H1 (cell line): ENCODE data around the gene WDR33. TPM values are rescaled to one million over a fixed set of nuclear protein-coding genes. Genes with fewer than 3 reads are reported as not detected.

Experiments used
- CTCF ChIA-PET: fragments of 300-600 bp; sonication (Branson Sonifier 250); formaldehyde crosslinking; loops from one replicate; lab custom pipeline; 2021; ENCODE audit not compliant: partially characterized antibody; lab: Charles Lee
- POLR2A ChIA-PET: fragments of 300-600 bp; sonication (Branson Sonifier 250); formaldehyde crosslinking; loops from one replicate; lab custom pipeline; 2021; ENCODE audit warnings: inconsistent platforms; ENCODE audit not compliant: partially characterized antibody; lab: Charles Lee
- DNase-seq, 2 experiments: peaks; one replicate each; pipeline versions ENCODE4 v3.0.0 to v3.0.0-alpha.2; 2010 to 2022; ENCODE audit warnings: low spot score in 2 of 2, low read depth in 1 of 2, mixed read lengths in 1 of 2
- FAIRE-seq: peaks from 2 replicates; lab custom pipeline; 2011; peaks lifted over from hg19 to GRCh38; lab: Jason Lieb, UNC
- H2AFZ ChIP-seq: 2 replicates; pipeline ENCODE4 v1.8.1; 2012; ENCODE audit warnings: low read length, inconsistent platforms
- H2AK5ac ChIP-seq: 2 replicates; pipeline ENCODE4 v1.6.1; 2013; ENCODE audit warnings: low read depth, low read length
- H2BK120ac ChIP-seq: replicated peaks from 2 replicates; pipeline ENCODE3; 2013; ENCODE audit warnings: low read depth, low read length, inconsistent platforms
- H2BK12ac ChIP-seq: 2 replicates; pipeline ENCODE4 v1.6.1; 2013; ENCODE audit warnings: low read depth, low read length
- H2BK15ac ChIP-seq: 2 replicates; pipeline ENCODE4 v1.6.1; 2013; ENCODE audit warnings: low read length
- H2BK20ac ChIP-seq: 2 replicates; pipeline ENCODE4 v1.6.1; 2013; ENCODE audit warnings: low read length
- H2BK5ac ChIP-seq: 2 replicates; pipeline ENCODE4 v1.6.1; 2013; ENCODE audit warnings: low read depth, low read length
- H3K14ac ChIP-seq: 2 replicates; pipeline ENCODE4 v1.6.1; 2013; ENCODE audit warnings: inconsistent platforms; ENCODE audit not compliant: insufficient read length
- H3K18ac ChIP-seq: 2 replicates; pipeline ENCODE4 v1.6.1; 2013; ENCODE audit warnings: low read length; ENCODE audit errors: extremely low read depth
- H3K23ac ChIP-seq: 2 replicates; pipeline ENCODE4 v1.6.1; 2013; ENCODE audit warnings: inconsistent platforms; ENCODE audit not compliant: insufficient read length
- H3K23me2 ChIP-seq: 2 replicates; pipeline ENCODE4 v1.6.1; 2013; ENCODE audit warnings: low read depth, low read length
- H3K27ac ChIP-seq: 2 replicates; pipeline ENCODE4 v1.6.1; 2011; ENCODE audit warnings: low read depth, low read length, inconsistent platforms
- H3K27me3 ChIP-seq, 4 experiments: replicated peaks in 1 of 4; 1 replicate in 1 of 4; 2 replicates in 3 of 4; pipeline versions ENCODE4 v1.6.1 to v1.8.1; 2011 to 2013; ENCODE audit warnings: low read length in 3 of 4, mild to moderate bottlenecking in 3 of 4, inconsistent platforms in 2 of 4, mixed read lengths in 2 of 4, moderate library complexity in 1 of 4; ENCODE audit not compliant: control insufficient read depth in 3 of 4, insufficient read depth in 3 of 4; ENCODE audit errors: extremely low read depth in 1 of 4
- H3K36me3 ChIP-seq, 4 experiments: 2 replicates each; pipeline versions ENCODE4 v1.6.1 to v1.8.1; 2011 to 2013; ENCODE audit warnings: mild to moderate bottlenecking in 4 of 4, low read length in 3 of 4, moderate library complexity in 2 of 4, control low read depth in 1 of 4, inconsistent platforms in 1 of 4; ENCODE audit not compliant: insufficient read depth in 4 of 4, control insufficient read depth in 2 of 4
- H3K4ac ChIP-seq: replicated peaks from 2 replicates; pipeline ENCODE3; 2013; ENCODE audit warnings: low read length, low read depth, mixed read lengths, inconsistent platforms; ENCODE audit not compliant: insufficient read length
- H3K4me1 ChIP-seq, 4 experiments: replicated peaks in 1 of 4; 1 replicate in 1 of 4; 2 replicates in 3 of 4; pipeline versions ENCODE4 v1.6.1 to v1.8.1; 2011 to 2013; ENCODE audit warnings: low read length in 3 of 4, inconsistent platforms in 2 of 4, mixed read lengths in 1 of 4; ENCODE audit not compliant: insufficient read depth in 4 of 4, control insufficient read depth in 3 of 4
- H3K4me2 ChIP-seq, 2 experiments: 2 replicates each; pipeline versions ENCODE4 v1.6.1 to v1.8.1; 2011 to 2013; ENCODE audit warnings: low read depth in 2 of 2, low read length in 2 of 2, control low read depth in 1 of 2, inconsistent platforms in 1 of 2, mild to moderate bottlenecking in 1 of 2; ENCODE audit not compliant: insufficient read depth in 1 of 2
- H3K4me3 ChIP-seq, 4 experiments: fragments of 200-600, 300-600 bp in 1 of 4; sonication (generic), shearing (Covaris generic), sonication (Bioruptor Twin) in 1 of 4; 2 replicates each; pipeline versions ENCODE4 v1.5.1 to v1.8.1; 2011 to 2016; ENCODE audit warnings: low read length in 4 of 4, low read depth in 3 of 4, control low read depth in 2 of 4, inconsistent platforms in 2 of 4, mild to moderate bottlenecking in 2 of 4, mixed read lengths in 1 of 4, moderate library complexity in 1 of 4; ENCODE audit not compliant: insufficient read depth in 2 of 4; ENCODE audit errors: extremely low read depth in 1 of 4
- H3K56ac ChIP-seq: replicated peaks from 2 replicates; pipeline ENCODE3; 2013; ENCODE audit warnings: low read depth, mild to moderate bottlenecking, mixed read lengths, low read length, inconsistent platforms; ENCODE audit not compliant: insufficient read length
- H3K79me1 ChIP-seq: 2 replicates; pipeline ENCODE4 v1.6.1; 2013; ENCODE audit warnings: low read depth, low read length, control low read depth
- H3K79me2 ChIP-seq, 2 experiments: 2 replicates each; pipeline versions ENCODE4 v1.6.1 to v1.8.1; 2012 to 2013; ENCODE audit warnings: low read length in 2 of 2, mild to moderate bottlenecking in 2 of 2, inconsistent platforms in 1 of 2; ENCODE audit not compliant: insufficient read depth in 2 of 2, control insufficient read depth in 1 of 2
- H3K9ac ChIP-seq, 4 experiments: replicated peaks in 1 of 4; 1 replicate in 1 of 4; 2 replicates in 3 of 4; pipeline versions ENCODE4 v1.6.1 to v1.8.1; 2011 to 2013; ENCODE audit warnings: low read depth in 3 of 4, low read length in 3 of 4, control low read depth in 2 of 4, mild to moderate bottlenecking in 2 of 4, moderate library complexity in 2 of 4, inconsistent platforms in 1 of 4; ENCODE audit errors: extremely low read depth in 1 of 4
- H3K9me3 ChIP-seq, 2 experiments: 2 replicates each; pipeline versions ENCODE4 v1.6.1 to v1.8.1; 2012 to 2013; ENCODE audit warnings: mild to moderate bottlenecking in 2 of 2, moderate library complexity in 2 of 2, control low read depth in 1 of 2, inconsistent platforms in 1 of 2, low read depth in 1 of 2, low read length in 1 of 2, mixed read lengths in 1 of 2; ENCODE audit not compliant: insufficient read depth in 2 of 2
- H4K20me1 ChIP-seq, 2 experiments: replicated peaks in 1 of 2; 2 replicates each; pipeline versions ENCODE3 to v1.8.1; 2011 to 2013; ENCODE audit warnings: inconsistent platforms in 2 of 2, low read length in 2 of 2, mild to moderate bottlenecking in 1 of 2; ENCODE audit not compliant: insufficient read depth in 2 of 2, control insufficient read depth in 1 of 2
- H4K5ac ChIP-seq: 2 replicates; pipeline ENCODE4 v1.6.1; 2013; ENCODE audit warnings: low read length, low read depth, mixed read lengths, inconsistent platforms; ENCODE audit not compliant: insufficient read length
- H4K8ac ChIP-seq: 2 replicates; pipeline ENCODE4 v1.8.0; 2013; ENCODE audit warnings: mild to moderate bottlenecking, moderate library complexity, low read length, inconsistent platforms; ENCODE audit not compliant: insufficient read depth; ENCODE audit errors: extremely low read depth
- H4K91ac ChIP-seq: replicated peaks from 2 replicates; pipeline ENCODE3; 2013; ENCODE audit warnings: low read length, mixed read lengths, inconsistent platforms; ENCODE audit not compliant: insufficient read length
- CHD1 ChIP-seq: IDR thresholded peaks from 2 replicates; pipeline ENCODE4 v1.6.1; 2012; ENCODE audit warnings: low read depth, low read length, improper control_type of control experiment
- SIX5 ChIP-seq: IDR thresholded peaks from 2 replicates; pipeline ENCODE4 v1.6.1; 2011; ENCODE audit warnings: mild to moderate bottlenecking, low read depth, low read length
- WGBS, 2 experiments: shearing (Covaris generic) in 1 of 2; methylation state at CpG; one replicate each; pipeline versions ENCODE4 v1.1.6 to v1.1.7; 2013 to 2015; ENCODE audit warnings: low lambda C conversion rate in 2 of 2, mixed read lengths in 2 of 2, inconsistent platforms in 1 of 2, low coverage in 1 of 2, missing lambda C conversion rate in 1 of 2; ENCODE audit not compliant: insufficient replicate concordance in 2 of 2, insufficient coverage in 1 of 2, insufficient read length in 1 of 2; ENCODE audit errors: extremely low coverage in 1 of 2, missing lambda C conversion rate in 1 of 2; 5-methylcytosine and 5-hydroxymethylcytosine counted together
- polyA plus RNA-seq, 7 experiments: library from polyadenylated mRNA; depleted of rRNA in 3 of 7; stranded (reverse) in 5 of 7; unstranded in 2 of 7; fragments of >200 nt in 5 of 7; fragments of 200-250 nt in 2 of 7; gene quantifications; 1 replicate in 5 of 7; 2 replicates in 1 of 7; 4 replicates in 1 of 7; pipeline versions ENCODE4 v1.2.1 to v1.2.3, GENCODE V29; 2011 to 2013; ENCODE audit warnings: missing spikeins in 2 of 7, mixed read lengths in 2 of 7
- total RNA-seq: library from RNA; stranded (reverse); fragmentation: NEBNext Ultra II Directional; extraction: Animal tissue kit (Norgen Biotek cat#: 25700); gene quantifications from 2 replicates; pipeline ENCODE4 v1.2.1, GENCODE V29; 2021

WDR33 gene
- total and polyA plus RNA-seq, 2 of the 8 experiments (the other 6 are each of a cell fraction or from before 2014, with no cell fraction given): 18.1 to 82.7 TPM

DNA sequence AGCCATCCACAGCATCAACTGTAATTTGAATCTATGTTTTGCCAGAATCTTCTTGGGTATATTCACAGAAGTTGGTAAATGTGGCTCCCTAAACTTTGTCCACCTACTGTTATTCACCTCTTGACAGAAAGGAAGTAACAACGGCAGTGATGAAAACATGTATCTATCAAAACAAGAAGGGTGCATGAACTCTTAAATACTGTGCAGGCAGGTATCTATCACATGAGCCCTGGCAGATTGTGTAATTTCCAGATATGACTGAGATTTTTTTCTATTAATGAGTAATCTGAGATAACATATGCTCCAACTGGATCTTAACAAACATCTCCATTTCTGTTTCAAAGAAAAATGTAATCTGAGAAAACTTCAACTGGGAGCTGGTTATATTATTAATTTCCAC, 73.1 kb downstream of the WDR33 start:
- Histone ChIP-seq H2AFZ (no peak overlapping the region), H3K9ac (no peak overlapping the region), H2BK12ac (no peak overlapping the region), H3K36me3 (peaks cover 0 to 10% (median 4%) of the 10 kb centered on the region in 4 experiments; a peak in 3 of 8 replicates), H3K79me1 (no peaks in the 10 kb centered on the region), H3K9me3 (no peaks in the 10 kb centered on the region), H3K23ac (no peak overlapping the region), H3K56ac (no peak overlapping the region), H2BK15ac (no peak overlapping the region), H3K4me1 (no peaks in the 10 kb centered on the region), H2BK120ac (no peak overlapping the region), H3K27ac (no peak overlapping the region), H4K8ac (no peak overlapping the region), H4K5ac (no peak overlapping the region), H3K23me2 (no peaks in the 10 kb centered on the region), H3K4ac (no peak overlapping the region), H3K4me2 (no peak overlapping the region), H4K20me1 (peaks cover 3 to 4% of the 10 kb centered on the region in 2 experiments), H3K79me2 (no peaks in the 10 kb centered on the region), H3K18ac (no peak overlapping the region), H3K27me3 (no peaks in the 10 kb centered on the region), H3K4me3 (no peak overlapping the region), H4K91ac (no peak overlapping the region), H2BK20ac (no peak overlapping the region), H3K14ac (no peak overlapping the region), H2AK5ac (no peak overlapping the region), H2BK5ac (no peak overlapping the region)
- FAIRE-seq (no peak), DNase-seq (no peak)
- TF ChIP-seq SIX5 (no peak), CHD1 (no peak)
- ChIA-PET POLR2A (no interaction called here), CTCF (no interaction called here)
- 92% methylated on average over 1 of the region's 1 CpG; no CpG with 5 or more reads in 1 of the 2 experiments for WGBS, 2 experiments
